GM21381 (cell line): ENCODE measurements around the gene DLG1.

Experiments
- ATAC-seq: cut with Tn5 transposase; IDR thresholded peaks from one replicate; pipeline ENCODE4 v1.9.1; 2021; ENCODE audit warnings: mild to moderate bottlenecking, moderate library complexity; ENCODE audit not compliant: unreplicated experiment

The DLG1 gene

GRCh38 chr3:197298341-197298944, at the start of gene DLG1:
DLG1 (minus strand) TSS chr3:197298612; CDS start chr3:197297204, 1,408 bp downstream.
- ATAC-seq: peak; percentile 47

DNA sequence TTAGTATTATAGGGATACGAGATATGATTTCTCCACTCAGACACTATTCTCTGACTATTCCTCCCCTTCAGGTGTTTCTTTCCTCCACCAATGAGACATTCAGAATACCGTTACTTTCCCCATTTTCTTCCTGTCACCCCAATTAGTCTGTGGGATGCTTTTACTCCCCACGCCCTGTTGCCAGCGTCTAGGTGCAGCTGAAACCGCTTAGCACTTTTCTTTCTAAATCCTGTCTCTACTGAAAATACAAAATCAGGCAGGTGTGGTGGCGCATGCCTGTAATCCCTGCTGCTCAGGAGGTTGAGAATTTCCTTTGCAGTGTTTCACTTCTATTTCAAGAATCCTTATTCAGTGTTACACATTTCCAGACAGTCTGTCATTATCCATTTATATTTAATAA, 49.6 kb upstream of the DLG1 start:
- no peak for ATAC-seq

DNA sequence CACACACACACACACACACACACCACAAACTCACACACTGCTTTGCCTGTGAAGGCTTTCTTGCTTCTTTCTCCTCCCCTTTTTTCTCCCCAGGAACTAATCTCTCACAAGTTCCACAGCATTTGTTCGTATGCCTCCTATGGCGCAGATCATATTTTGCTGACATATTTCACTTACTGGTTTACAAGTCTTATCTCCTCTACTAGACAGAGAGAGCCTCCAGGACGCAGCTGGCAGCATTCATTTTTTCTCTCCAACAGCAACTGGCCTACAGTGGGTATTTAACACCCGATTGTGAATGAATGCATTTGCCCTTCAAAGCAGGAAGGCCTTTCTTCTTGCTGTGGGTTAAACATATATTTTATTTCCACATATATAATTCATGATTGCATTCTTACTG, 47.0 kb upstream of the DLG1 start:
- no peak for ATAC-seq

- ATAC-seq: no peak
Measured at GRCh38 chr3:197344582-197345318, 46.3 kb upstream of the DLG1 start.

GRCh38 chr3:197343656-197344408, 45.4 kb upstream of the DLG1 start:
- no peak for ATAC-seq

- no peak for ATAC-seq
Measured at GRCh38 chr3:197343111-197343510, 44.7 kb upstream of the DLG1 start.

- no peak for ATAC-seq
Measured at GRCh38 chr3:197340521-197340871, 42.1 kb upstream of the DLG1 start.

DNA sequence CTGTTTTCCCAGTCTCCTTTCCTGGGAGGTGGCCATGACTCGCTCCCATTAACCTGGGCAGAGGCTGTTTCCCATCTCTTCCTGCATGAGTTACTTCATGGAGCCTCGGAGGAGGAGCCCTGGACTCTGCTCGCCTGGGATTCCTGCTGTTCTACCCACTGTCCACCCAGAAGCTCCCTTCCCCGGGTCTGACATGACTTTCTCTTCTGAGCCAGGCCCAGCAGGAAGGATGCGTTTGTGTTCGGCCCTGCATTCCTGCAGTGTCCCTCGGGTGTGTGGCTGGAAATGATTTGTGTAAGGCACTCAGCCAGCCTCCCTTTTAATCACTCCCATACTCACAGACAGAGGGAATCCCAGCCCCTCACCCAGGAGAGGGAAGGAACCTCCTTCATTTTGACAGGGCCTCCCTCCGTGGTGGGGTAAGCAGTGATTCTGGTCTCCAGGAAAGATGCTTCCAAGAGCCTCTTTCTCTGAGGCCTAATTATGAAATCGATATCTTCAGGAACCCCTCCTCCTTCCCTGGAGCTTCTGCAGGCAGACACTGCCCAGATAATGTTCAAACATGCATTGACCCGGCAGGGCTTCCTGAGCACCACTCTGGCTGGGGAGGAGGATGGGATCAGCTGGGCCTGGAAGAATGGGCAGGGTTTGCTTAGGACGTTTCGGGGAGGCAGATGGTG, 41.6 kb upstream of the DLG1 start:
- no peak for ATAC-seq

- no peak for ATAC-seq
Measured at GRCh38 chr3:197338586-197338985, 40.2 kb upstream of the DLG1 start.

- no peak for ATAC-seq
Measured at GRCh38 chr3:197337656-197338055, 39.2 kb upstream of the DLG1 start.

DNA sequence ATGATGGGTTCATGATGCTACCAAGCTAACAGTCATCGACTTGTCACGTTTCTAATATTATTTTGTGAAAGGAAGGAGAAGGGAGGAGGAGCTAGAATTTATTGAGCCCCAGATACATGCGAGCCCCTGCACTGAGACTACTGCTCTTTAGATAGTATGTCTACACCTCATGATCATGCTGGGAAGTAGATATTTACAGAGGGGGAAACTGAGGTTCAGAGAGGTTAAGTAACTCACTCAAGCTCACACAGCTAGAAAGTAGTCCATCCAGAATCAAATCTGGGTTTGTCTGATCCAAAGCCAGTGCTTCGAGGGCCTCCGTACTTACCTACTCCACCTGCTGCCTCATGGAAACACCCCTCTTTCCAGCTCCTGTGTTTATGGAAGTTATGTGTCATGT, 38.8 kb upstream of the DLG1 start:
- ATAC-seq: no peak

DNA sequence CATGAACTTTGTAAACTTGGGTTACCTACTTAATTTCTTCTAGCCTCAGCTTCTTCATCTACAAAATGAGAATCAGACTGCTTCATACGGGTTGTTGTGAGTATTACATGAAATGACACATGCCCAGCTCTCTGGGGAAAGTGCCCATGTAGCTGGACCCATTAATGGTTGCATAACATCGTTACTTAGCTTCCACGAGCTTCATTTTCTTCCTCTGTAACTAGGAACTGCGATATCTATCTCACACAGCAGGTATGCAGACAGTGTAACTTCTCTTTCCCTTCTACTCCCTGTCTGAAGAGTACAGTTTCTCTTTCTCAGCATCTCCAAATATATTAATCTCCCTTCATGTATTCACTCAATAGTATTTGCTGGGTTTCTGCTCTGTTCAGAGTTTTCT, 37.9 kb upstream of the DLG1 start:
- ATAC-seq: no peak

- ATAC-seq: no peak
Measured at GRCh38 chr3:197335428-197336132, 37.2 kb upstream of the DLG1 start.

GRCh38 chr3:197333901-197334639, 35.7 kb upstream of the DLG1 start:
- no peak for ATAC-seq

DNA sequence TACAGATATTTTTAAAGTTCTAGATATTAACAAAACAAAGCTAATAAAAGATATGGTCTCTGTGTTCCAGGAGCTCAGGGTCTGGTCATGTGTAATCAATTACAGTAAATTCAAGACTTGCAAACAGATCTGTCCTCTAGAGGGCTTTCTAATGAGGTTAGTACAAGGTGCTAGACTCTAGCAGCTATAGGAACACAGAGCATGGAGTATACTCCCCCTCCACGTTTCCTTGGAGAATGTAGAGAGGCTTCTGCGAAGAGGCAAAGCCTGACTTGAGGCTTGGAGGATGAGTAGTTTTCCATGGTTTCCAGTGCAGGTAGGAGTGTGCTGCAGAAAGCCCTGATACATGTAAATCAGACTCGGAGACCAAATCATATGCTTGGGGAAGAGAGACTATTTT, 32.7 kb upstream of the DLG1 start:
- no peak for ATAC-seq

GRCh38 chr3:197329382-197329781, 31.0 kb upstream of the DLG1 start:
- ATAC-seq: no peak

DNA sequence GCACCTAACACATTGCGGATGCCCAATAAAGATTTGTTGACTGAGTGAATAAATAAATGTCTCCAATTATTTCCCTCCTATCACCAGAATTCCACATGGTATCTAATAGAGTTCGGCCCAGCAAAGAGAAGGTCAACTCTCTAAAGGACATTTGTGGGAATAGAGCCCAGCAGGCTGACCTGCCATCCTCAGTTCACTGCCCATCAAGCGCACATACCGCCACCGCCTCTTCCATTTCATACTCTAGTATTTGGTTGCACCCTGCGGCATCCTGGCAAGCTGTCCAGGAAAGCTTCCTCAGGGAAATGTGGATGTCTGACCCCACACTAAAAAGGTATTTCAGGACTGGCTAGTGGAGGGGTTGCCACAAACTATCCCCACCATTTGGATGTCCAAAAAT, 29.8 kb upstream of the DLG1 start:
- no peak for ATAC-seq

- ATAC-seq: no peak
Measured at GRCh38 chr3:197327701-197328100, 29.3 kb upstream of the DLG1 start.

DNA sequence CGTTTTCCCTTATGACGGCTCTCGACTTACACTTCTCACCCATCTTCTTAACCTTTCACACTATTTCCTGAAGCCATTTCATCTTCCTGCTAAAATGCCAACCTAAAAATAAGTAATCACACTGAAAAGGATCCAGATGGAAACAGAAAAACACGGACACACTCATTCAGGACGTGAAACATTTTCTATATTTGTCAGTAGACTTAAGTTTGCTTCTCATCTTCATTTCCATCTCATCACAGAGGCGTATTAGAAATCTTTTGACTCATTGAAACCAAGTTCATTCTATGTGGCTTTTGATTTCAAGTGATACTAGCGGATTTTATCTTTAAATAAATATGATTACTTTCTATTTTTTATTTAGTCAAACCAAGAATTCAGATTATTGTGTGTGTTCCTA, 27.4 kb upstream of the DLG1 start:
- ATAC-seq: no peak

- ATAC-seq: no peak
Measured at GRCh38 chr3:197322149-197322548, 23.7 kb upstream of the DLG1 start.
